Head of caudate nucleus (tissue), 42 donors: ENCODE data around the gene RANBP17.
"Not testable (repeated sequence)": the region's sequence is repeated elsewhere in the genome, so short reads cannot be mapped to it uniquely, and the experiment has no call there.

ENCODE experiments used
- DNase-seq, 42 donors: peaks; one replicate each; pipeline versions ENCODE4 v3.0.0 to v3.0.0-alpha.2; 2020 to 2021; ENCODE audit warnings: mixed read lengths in 7 of 42
- intact Hi-C: fragments of 100-400 bp; cut with DNase I; formaldehyde crosslinking; loops from one replicate; pipeline ENCODE4 v1.15.0; 2022

The RANBP17 gene

GRCh38 chr5:171175746-171176145 is 313.9 kb downstream of the RANBP17 start:
- intact Hi-C loops, result no loop called here
- DNase-seq, result no peak

- intact Hi-C loops, DNase-seq: not testable (repeated sequence)
These were observed 316.4 kb downstream of the RANBP17 start for GRCh38 chr5:171178190-171178589.

GRCh38 chr5:171188016-171188415 is 326.2 kb downstream of the RANBP17 start:
- no peak for DNase-seq
- intact Hi-C loops, result no loop called here

- DNase-seq, result no peak
- intact Hi-C loops, result no loop called here
These were observed 327.6 kb downstream of the RANBP17 start for GRCh38 chr5:171189442-171189841.

- intact Hi-C loops, result no loop called here
- no peak for DNase-seq
These were observed 330.3 kb downstream of the RANBP17 start for GRCh38 chr5:171192111-171192510.

GRCh38 chr5:171201310-171201709 is 339.5 kb downstream of the RANBP17 start:
- DNase-seq, result no peak
- intact Hi-C loops, result no loop called here

- intact Hi-C loops, result no loop called here
- peak in 1 of 42 donors; percentile 6 for DNase-seq
These were observed 343.6 kb downstream of the RANBP17 start for GRCh38 chr5:171205375-171205774.

GRCh38 chr5:171207256-171207847 is 345.5 kb downstream of the RANBP17 start:
- DNase-seq, result peak in 4 of 42 donors; percentile 1 to 31 (median 2)
- intact Hi-C loops, result no loop called here

GRCh38 chr5:171221916-171222315 is 360.1 kb downstream of the RANBP17 start:
- intact Hi-C loops, result no loop called here
- DNase-seq, result no peak

- DNase-seq, result no peak
- intact Hi-C loops, result no loop called here
These were observed 362.1 kb downstream of the RANBP17 start for GRCh38 chr5:171223927-171224326.

GRCh38 chr5:171226096-171226754 is 364.4 kb downstream of the RANBP17 start:
- no peak for DNase-seq
- intact Hi-C loops, result no loop called here

- intact Hi-C loops, result no loop called here
- DNase-seq, result no peak
These were observed 365.0 kb downstream of the RANBP17 start for GRCh38 chr5:171226864-171227263.

- intact Hi-C loops, result no loop called here
- no peak for DNase-seq
These were observed 374.8 kb downstream of the RANBP17 start for GRCh38 chr5:171236651-171237050.

- intact Hi-C loops, result no loop called here
- DNase-seq, result no peak
These were observed 380.7 kb downstream of the RANBP17 start for GRCh38 chr5:171242521-171242920.

GRCh38 chr5:171246231-171246630 is 384.4 kb downstream of the RANBP17 start:
- intact Hi-C loops, result no loop called here
- DNase-seq, result no peak

- intact Hi-C loops, result no loop called here
- no peak for DNase-seq
These were observed 387.6 kb downstream of the RANBP17 start for GRCh38 chr5:171249460-171249859.

- no peak for DNase-seq
- intact Hi-C loops, result no loop called here
These were observed 388.9 kb downstream of the RANBP17 start for GRCh38 chr5:171250738-171251137.

GRCh38 chr5:171251519-171251918 is 389.7 kb downstream of the RANBP17 start:
- intact Hi-C loops, result no loop called here

GRCh38 chr5:171252674-171253073 is 390.9 kb downstream of the RANBP17 start:
- intact Hi-C loops, result no loop called here
- DNase-seq, result no peak

More at GRCh38 chr5:171251519-171251918, 389.7 kb downstream of the RANBP17 start:
- DNase-seq, result no peak

GRCh38 chr5:171258737-171259415 is 397.1 kb downstream of the RANBP17 start:
- intact Hi-C loops, result no loop called here
- DNase-seq, result no peak

GRCh38 chr5:171261361-171261760 is 399.5 kb downstream of the RANBP17 start:
- intact Hi-C loops, result no loop called here
- DNase-seq, result no peak
